ENCODE data around the gene FEM1B.

FEM1B gene

DNA sequence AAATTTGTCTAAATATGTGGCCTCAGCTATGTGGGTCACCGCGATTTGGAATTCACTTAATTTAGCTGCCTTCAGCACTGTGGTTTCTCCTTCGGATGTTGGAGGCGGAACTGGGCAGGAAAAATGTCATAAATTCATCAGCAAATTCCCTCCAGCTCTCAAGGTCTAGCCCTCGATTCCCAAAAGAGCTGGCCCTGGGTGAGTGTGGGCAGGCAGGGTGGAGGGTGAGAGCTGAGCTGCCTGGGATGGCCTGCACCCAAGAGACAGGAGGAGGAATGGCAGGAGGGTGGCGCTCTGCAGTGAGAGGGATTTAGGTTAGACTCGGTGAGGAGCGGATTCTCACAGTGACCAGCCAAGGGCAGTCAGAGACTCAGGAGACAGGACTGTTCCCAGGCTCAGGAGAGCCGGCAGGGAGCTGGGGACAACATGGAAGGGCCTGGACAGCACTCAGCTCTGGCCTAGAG lies 57.1 kb downstream of the FEM1B start:
- DNase-seq: peak in 2 of 42 donors; percentile 11 to 18
- intact Hi-C loops (cut with DNase I): no loop called here

DNA sequence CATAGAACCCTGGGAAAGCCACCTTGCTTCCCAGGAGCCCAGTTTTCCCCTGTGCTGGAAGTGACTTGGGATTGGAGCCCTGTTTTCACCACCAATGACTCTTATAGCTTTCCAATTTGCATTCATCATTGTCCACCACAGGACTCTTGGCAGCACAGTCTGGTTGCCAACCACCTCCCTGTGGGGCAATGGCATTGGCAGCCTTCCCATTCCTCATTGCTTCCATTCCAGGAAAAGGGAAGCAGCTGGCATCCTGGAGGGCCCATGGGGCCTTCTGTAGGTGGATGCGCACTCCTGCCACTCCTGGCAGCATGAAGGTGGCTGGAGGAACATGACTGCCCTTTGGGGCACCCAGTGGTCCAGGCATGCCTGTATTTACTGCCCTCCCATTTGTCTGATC lies 57.7 kb downstream of the FEM1B start:
- intact Hi-C loops (cut with DNase I): no loop called here
- DNase-seq: peak in 27 of 42 donors; percentile 15 to 70 (median 39)

DNA sequence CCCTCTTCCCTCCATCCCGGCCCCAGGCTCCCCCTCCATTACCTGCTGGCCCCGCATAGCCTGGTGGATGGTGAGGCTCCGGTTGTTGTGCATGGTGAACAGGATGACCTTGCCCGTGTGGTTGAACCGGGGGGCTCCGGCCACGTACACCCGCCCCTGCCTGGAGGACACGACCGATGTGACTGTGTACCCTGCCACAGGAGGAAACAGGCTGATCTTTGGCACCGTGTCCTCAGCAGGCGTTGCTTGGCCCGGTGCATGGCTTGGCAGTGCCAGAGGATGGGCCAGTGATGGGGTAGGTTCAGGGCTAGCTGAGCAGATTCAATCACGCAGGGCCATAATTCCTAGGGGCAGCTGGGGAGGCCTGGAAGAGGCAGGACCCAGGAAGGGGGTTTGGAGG lies 58.1 kb downstream of the FEM1B start:
- intact Hi-C loops (cut with DNase I): no loop called here
- DNase-seq: peak in 3 of 42 donors; percentile 12 to 47 (median 22)

DNA sequence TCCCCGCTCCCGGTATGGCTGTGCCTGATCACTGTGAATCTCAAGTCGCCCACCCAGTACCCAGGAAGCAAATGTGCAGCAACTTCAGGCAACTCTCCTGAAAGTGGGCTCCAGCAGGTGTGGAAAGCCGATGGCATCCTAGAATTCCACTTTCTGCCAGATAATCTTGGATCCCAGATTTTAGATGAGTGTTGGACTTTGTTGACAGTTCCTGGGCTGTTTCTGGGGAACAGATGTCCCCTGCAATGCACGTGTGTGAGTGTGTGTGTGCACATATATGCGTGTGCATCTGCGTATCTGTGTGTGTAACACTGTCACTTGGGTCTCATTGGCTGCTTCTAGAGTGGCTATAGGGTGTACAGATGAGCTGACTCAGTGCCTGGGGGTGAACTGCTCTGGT lies 59.0 kb downstream of the FEM1B start:
- intact Hi-C loops (cut with DNase I): no loop called here
- DNase-seq: no peak

DNA sequence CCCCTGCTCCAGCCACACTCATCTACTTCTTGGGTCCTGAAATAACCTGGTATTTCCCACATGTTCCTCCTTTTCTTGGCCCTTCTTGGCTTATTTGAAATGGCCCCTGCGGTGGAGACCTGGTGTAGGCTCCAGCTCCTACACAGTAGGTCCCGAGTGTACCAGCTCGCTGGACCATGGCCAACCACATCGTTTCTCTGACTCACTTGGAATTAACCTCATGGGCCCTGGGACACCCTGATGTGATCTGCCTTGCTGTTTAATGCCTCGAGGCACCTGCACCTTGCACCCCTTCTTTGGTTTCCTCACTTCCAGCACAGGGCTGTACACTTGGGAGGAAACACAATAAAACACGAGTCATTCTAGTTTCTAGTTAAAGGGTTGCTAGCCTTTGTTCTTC lies 60.3 kb downstream of the FEM1B start:
- DNase-seq: no peak
- intact Hi-C loops (cut with DNase I): no loop called here

DNA sequence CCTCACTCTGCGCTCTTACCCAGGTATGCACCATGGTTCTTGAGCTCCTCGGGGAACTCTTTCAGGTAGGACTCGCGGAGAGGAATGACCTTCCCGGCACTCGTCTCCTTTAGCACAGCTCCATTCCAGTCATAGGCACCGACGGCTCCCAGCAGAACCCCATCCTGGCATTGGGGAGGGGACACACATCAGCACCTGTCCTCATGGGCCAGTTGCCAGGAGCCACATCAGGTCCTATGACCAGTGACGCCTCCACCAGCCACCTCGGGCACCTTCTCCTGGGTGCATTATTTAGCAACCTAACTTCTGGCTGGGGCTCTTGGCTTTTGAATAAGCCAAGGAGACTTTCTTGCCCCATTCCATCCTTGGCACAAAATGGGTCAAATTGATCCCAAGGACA lies 61.9 kb downstream of the FEM1B start:
- intact Hi-C loops (cut with DNase I): no loop called here
- no peak for DNase-seq

DNA sequence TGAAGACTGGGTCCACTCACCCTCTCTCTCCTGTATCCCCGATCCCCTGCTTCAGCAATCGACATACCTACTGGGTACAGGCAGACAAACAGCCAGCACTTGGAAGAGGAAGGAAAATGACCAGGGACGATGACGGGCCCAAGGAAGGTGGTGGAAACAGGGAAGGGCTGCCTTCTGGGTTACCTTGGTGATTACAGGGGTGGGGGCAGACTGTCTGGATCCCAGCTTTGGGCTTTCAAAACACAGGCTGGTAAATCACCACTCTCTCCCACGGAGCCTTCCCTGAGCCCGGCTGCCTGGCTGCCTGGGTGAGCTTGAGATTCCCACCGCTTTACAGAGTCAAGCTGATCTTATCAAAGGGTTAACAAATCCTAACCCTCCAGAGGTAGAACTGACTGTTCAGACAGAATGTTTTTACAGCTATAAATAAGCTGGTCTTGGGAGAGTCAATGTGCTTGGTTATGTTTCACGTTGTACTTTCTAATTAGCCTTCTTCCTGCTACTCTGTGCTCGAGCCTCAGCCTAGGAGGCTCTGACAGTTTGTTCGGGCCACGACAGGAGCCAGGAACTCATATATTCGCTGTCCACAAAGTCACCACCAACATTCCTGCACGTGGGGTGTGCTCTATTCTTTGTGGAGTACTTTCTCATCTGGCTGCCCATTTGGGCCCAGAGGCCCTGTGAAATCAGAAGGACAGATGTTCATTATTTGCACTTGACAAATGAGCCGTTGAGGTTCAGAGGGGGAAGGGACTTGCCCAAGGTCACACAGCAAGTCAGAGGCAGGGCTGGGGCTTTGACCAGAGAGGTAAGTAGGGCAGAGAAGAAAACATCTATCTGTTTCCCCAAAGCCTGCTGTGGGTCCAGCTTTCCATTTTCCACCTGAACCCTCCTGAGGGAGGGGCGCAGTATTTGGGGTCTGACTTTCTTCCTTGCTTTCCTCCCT lies 63.5 kb downstream of the FEM1B start:
- no peak for DNase-seq
- intact Hi-C loops (cut with DNase I): no loop called here

DNA sequence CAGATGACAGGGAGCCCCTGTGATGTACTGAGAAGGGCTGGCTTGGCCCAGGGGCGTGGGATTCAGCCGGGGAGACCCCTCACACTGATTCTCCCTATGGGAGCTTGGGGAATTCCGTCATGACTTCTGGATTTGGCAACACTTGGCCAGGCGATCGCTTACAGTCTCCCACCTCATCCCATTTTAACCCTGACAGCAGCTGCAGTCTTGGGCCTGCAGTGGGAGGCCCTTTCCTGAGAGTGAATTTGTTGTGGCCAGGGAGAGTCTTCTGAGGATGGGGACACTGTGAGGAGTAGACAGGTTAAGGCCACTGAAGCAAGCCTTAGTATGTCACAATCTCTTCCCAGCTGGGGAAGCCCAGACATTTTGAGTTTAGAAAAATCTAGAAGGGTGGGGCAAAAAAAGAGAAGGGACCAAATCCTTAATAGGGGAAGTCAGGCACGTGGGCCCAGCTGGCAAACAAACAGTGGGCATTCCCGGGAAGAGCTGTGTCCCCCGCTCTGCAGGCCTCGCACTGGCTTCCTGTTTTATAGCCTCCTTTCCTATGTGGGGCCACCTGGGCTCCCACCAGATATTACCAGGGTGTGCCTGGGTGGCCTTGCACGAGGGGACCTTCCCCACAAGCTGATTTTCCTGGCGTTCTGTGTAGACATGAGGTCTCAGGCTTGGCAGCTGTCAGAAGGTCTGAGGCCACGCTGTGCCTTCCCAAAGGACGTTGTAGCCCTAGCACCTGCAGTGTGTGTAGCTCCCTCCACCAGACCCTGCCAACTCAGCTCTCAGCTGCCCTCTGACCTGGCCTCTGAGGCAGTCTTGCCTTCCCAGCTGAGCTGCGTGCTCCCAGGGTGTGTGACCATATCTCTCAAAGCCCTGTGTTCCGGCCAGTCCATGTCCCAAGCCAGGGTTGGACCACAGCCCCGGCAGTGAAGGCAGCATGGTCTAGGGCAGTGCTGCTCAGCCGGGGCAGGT lies 64.5 kb downstream of the FEM1B start:
- DNase-seq: no peak
- intact Hi-C loops (cut with DNase I): no loop called here

DNA sequence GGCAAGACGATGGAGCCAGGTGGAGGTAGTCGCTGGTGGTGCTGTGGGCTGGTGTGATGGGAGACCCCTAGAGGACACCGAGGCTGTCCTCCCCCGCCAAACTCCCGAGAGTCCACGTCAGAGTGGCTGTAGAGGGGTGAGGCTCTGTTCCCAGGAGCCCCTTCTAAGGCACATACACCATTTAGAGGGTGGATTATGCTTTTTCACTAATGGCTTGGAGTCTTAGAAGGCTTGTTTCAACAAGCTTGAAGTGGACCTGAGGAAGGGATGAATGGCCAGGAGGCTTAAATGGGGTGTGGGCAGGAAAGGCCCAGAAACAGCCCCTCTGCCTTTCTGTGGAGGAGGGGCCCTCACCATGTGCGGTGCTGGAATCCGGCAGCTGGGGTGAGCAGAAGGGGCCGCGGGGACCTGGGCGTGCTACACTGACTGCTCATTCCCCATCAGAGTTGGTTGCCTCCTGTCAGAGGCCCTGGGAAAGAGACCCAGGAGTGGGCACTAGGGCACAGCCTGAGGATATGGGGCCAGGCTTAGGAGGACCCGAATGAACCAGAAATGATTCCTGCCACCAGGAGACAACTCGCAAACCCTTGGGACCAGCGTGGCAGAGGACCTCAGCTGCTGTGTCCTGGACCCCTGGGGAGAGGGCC lies 66.2 kb downstream of the FEM1B start:
- intact Hi-C loops (cut with DNase I): no loop called here
- no peak for DNase-seq

DNA sequence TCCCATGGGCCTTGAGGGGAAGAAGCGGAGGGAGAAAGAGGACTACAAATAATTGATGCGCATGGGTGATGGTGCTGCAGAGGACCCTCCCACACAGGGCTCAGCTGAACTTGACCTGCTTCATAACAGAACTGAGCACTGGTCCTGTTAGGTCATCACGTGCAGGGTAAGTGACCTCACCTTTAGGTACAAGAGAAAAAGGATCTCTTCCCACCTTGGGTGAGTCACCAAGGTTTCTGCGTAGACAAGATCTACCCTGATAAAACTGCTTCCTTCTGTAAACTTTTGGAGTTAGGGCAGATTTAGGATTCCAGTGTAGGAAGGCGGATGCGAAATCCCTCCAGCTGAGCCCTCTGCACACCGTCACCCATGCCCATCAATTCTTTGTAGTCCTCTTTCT lies 67.1 kb downstream of the FEM1B start:
- no peak for DNase-seq
- intact Hi-C loops (cut with DNase I): no loop called here

Data from head of caudate nucleus (tissue), 42 donors.